Activated CD4-positive, alpha-beta T cell treated with anti-CD3 and anti-CD28 coated beads, Interleukin-2, amount 50 U/mL, for 16 hours (primary cell): ENCODE data around the gene SATB2.

Experiments
- DNase-seq: peaks from one replicate; pipeline ENCODE4 v3.0.0-alpha.2; 2020

Gene SATB2

DNA sequence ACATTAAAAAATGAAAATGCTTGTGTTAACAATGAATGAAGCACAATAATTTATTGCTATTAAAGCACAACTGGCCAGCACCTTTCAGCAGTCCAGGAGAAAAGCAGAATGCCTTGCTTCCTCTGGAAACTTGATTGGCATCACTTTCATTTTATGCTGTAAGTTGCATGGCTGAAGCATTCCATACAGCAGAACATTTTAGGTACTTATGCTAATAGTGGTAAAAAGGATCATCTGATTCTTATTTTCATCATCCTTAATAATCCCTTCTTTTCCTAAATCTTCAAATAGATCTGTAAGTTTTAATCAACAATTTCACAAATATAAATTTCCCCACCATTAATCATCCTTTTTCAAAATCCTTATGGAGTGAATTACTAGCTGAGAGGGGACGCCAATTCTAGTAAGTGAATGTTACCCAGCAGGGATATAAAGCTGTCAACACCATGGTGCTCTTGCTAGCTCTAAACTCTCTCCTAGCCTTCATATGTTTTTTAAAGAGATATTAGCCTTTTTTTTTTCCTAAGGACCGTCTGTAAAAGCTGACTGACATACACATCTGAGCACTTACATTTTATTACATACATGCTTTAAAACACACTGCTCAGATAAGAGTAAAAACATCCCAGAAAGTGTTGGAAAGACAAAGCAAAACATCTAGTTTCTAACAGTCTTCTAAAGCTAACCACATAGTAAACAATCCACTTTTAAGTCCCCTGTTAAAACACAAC, 5.3 kb downstream of the SATB2 start:
- no peak for DNase-seq

DNA sequence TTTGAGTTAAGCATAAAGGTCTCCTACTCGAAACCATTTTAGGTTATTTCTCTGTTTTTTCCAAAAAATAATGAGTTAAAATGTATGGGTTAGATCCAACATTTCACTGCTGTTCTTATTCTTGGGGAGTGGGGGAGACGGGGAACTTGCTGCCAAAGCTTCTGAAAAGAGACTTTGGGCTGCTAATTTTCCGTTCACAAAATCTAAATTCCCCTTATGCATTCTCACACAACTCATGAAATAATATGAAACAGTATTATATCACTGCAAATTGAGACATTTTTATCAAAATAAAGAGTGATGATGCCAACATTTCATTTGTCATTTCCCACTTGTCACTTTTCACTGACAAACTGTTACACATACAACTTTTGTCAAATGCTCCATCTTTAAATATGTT, 7.8 kb downstream of the SATB2 start:
- no peak for DNase-seq

- no peak for DNase-seq
Measured at GRCh38 chr2:199449455-199449854, 8.3 kb downstream of the SATB2 start.

DNA sequence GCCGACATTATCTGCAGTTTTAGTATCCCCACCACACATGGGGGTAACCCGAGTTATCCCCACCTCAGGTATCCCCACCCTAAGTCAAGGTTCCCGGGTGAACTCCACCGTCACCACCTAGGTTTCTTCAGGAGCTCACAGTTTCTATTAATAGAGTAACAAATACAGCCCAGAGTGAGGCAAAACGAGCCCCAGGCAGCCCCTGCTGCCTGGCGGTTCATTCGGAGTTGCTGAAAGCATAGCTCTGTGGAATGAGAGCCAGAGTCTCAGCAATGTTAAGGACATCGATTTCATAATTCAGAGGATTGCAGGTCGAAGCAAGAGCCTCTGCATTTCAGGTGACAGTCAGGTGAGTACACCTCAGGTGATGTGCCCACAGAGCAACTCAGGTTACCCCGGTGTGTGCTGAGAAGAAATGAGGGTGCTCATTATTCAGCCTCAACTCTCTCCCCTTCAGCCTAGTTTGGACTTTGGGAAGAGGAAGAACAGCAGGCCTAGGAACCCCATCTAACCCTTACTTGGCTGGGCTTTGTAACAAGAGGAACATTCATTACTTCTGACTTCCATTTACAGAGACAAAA, 10.7 kb downstream of the SATB2 start:
- DNase-seq: no peak

DNA sequence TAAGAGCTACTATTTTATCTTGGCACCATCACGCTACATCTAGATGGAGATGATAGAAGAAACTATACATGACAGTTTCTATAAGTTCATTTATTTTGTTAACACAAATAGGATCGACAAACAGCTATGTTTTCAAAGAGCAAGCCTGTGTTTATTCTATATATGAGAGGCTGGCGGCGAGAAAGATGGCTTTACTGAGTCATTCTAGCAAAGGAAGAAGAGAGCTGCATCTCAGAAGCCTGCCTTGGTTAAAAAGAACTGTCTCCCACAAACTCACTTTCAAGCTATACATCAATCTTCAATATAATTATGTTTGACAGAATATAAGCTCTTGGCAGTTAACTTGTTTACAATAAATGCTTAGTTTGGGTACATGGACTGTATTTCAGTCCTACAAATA, 13.0 kb downstream of the SATB2 start:
- no peak for DNase-seq

DNA sequence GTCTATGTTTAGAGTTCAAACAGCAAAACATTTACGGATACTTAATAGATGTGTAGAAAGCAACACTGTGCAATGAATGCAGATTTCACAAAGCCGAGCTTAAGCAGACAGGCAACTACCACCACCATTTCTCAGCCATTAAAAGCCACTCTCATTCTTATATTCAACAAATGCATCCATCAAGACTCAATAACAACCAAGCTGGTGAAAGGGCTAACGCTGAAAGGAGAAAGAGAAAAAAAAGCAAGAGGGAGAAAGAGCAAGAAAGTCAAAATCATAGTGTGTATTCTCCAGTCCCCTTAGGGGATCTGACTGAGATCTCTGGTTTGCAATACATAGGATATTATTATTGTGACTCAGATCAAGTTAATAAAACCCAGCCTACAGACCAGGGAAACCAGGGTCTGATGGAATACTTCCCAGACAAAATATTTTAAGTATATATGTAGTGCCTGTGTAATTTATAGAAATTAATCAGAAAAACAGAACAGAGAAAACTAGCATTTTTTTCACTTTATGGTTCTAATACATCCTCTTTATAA, 14.1 kb downstream of the SATB2 start:
- DNase-seq: no peak

- DNase-seq: no peak
Measured at GRCh38 chr2:199442173-199442572, 15.6 kb downstream of the SATB2 start.

DNA sequence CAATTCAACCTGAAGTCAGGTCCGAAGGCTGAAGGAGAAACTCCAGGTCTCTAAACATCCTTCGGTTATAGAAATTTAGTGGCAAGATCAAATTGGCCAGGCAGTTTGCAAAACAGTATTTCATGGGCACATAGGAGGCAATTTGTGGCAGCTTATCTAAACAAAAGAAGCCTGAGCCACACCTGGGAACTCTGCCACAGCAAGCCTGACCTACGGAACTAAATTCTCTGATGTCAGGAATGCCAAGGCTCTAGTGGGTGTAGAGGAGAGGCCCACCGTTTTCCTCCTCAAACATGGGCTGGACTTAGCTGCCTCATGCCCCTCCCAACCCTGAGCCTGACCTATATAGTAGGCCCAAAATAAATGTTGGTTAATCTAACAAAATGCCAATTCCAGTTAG, 16.0 kb downstream of the SATB2 start:
- no peak for DNase-seq

DNA sequence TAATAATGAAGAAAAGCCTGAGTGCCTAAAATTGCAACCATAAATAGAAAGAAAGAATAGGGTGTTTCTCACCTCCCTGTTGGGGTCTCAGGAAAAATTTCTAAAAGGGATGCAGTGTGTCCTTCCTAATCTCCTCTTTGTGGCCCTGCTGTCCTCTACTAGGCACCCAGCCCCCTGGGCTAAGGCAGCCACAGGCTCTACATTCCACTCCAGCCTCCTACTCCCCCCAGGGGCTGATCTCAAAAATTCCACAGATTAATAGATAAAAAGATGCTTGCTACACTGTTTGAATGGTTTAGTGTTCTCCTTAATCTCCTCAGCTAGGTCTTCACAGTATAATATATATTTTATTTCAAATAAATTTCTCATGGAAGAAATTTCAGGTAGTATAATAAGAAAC, 17.6 kb downstream of the SATB2 start:
- no peak for DNase-seq

GRCh38 chr2:199439542-199439941, 18.2 kb downstream of the SATB2 start:
- DNase-seq: no peak

DNA sequence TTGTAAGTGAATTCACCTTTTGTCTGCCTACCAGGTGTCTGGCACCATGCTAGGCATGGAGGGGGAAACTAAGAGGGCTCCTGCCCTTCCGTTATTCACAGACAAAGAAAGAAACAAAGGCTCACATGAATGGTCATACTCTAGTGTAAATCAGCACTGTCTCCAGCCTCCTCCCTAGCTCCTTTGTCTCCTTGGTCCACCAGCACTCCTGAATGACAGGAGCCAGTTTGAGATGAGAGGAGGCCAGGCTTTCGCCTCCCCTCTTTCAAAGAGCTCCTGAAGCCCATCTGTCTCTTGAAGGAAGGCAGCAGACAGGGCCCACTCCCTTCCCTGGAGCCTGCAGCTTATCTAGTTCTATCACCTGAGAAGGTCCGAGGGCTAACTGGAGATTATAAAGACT, 18.7 kb downstream of the SATB2 start:
- DNase-seq: no peak

DNA sequence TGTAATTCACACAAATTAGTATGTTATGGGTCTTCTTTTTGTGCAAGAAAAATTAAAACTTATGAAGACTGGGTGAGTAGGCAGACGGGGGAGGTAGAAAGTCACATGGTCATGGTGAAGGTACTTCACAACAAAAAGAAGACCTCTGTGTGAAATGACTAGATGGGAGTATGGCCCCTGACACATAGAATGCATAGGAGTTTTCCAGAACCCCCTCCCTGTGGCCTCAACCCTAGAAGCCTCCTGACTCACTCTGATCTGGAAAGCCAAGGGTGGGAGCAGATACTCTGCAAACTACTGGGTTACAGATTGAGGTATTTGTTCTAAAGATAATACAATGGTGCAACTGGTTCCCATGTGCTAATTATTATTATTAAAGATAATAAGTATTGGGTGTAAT, 23.2 kb downstream of the SATB2 start:
- DNase-seq: no peak

- no peak for DNase-seq
Measured at GRCh38 chr2:199433204-199433832, 24.4 kb downstream of the SATB2 start.

- no peak for DNase-seq
Measured at GRCh38 chr2:199431746-199432213, 26.0 kb downstream of the SATB2 start.

- DNase-seq: no peak
Measured at GRCh38 chr2:199430214-199430613, 27.5 kb downstream of the SATB2 start.

DNA sequence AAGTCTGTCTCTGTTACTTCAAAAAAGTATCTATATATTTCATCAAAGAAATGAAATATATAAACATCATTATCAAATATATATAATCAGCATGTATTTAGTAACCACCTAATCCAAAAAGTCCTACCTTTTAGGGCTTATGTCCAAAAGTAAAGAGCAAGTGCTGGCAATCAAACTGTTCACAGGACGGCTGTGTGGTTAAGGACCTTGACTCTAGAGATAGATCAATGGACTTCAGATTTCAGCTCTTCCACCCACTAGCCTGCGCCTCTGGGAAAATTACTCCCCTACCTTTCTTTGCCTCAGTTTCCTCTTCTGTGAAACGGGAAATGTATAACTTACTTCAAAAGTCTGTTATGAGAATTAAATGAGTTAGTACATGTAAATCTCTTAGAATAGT, 29.4 kb downstream of the SATB2 start:
- DNase-seq: no peak

GRCh38 chr2:199424160-199424559, 33.6 kb downstream of the SATB2 start:
- no peak for DNase-seq

- no peak for DNase-seq
Measured at GRCh38 chr2:199419428-199419827, 38.3 kb downstream of the SATB2 start.

GRCh38 chr2:199414465-199414864, 43.3 kb downstream of the SATB2 start:
- DNase-seq: no peak

- no peak for DNase-seq
Measured at GRCh38 chr2:199414001-199414400, 43.7 kb downstream of the SATB2 start.

- DNase-seq: no peak
Measured at GRCh38 chr2:199409759-199410529, 47.8 kb downstream of the SATB2 start.

- no peak for DNase-seq
Measured at GRCh38 chr2:199407421-199407820, 50.3 kb downstream of the SATB2 start.

- DNase-seq: no peak
Measured at GRCh38 chr2:199405241-199405640, 52.5 kb downstream of the SATB2 start.
